Thyroid gland (tissue), 4 donors: Measurements from ENCODE around the gene CCNO. TPM values are rescaled to one million over a fixed set of nuclear protein-coding genes. Genes with fewer than 3 reads are reported as not detected.

ENCODE experiments used
- DNase-seq, 2 donors: peaks; one replicate each; pipeline ENCODE4 v3.0.0-alpha.2; 2019
- H3K27ac ChIP-seq, 3 donors: fragments of 200-600 bp; sonication (generic); 1 replicate in 2 of 3; 2 replicates in 1 of 3; pipeline ENCODE4 v1.5.1; 2016 to 2019; ENCODE audit warnings: mild to moderate bottlenecking in 1 of 3, moderate library complexity in 1 of 3
- H3K27me3 ChIP-seq: fragments of 200-600 bp; sonication (generic); one replicate; pipeline ENCODE4 v1.5.1; 2019
- H3K36me3 ChIP-seq, 2 donors: fragments of 200-600 bp; sonication (generic); one replicate each; pipeline ENCODE4 v1.5.1; 2016 to 2019
- H3K4me1 ChIP-seq, 2 donors: fragments of 200-600 bp; sonication (generic); one replicate each; pipeline ENCODE4 v1.5.1; 2017 to 2019
- H3K4me3 ChIP-seq, 3 donors: fragments of 200-600 bp; sonication (generic); replicated peaks in 1 of 3; 1 replicate in 2 of 3; 2 replicates in 1 of 3; pipeline ENCODE4 v1.5.1; 2016; ENCODE audit warnings: mild to moderate bottlenecking in 1 of 3
- H3K9me3 ChIP-seq: fragments of 200-600 bp; sonication (generic); one replicate; pipeline ENCODE4 v1.5.1; 2017
- CTCF ChIP-seq, 6 experiments: fragments of 200-600 bp in 3 of 6; fragments of 450-650 bp in 3 of 6; sonication (generic) in 3 of 6; IDR thresholded peaks; one replicate each; pipeline ENCODE4 v1.5.1; 2016 to 2019; ENCODE audit warnings: antibody characterized with exemption in 6 of 6, mild to moderate bottlenecking in 2 of 6, inconsistent platforms in 1 of 6, moderate library complexity in 1 of 6
- POLR2A ChIP-seq, 2 donors: fragments of 450-650 bp; IDR thresholded peaks; one replicate each; pipeline ENCODE4 v1.6.1; 2017; ENCODE audit warnings: antibody characterized with exemption in 2 of 2, mild to moderate bottlenecking in 2 of 2, moderate library complexity in 1 of 2
- WGBS, 2 donors: methylation state at CpG; one replicate each; pipeline ENCODE4 v1.1.5; 2017; 5-methylcytosine and 5-hydroxymethylcytosine counted together
- intact Hi-C: fragments of 100-400 bp; cut with DNase I; formaldehyde crosslinking; loops from one replicate; pipeline ENCODE4 v1.15.1; 2023
- total RNA-seq, 4 donors: library from RNA; depleted of rRNA; stranded (reverse); fragments of >200 nt; gene quantifications; one replicate each; pipeline ENCODE4 v1.2.3, GENCODE V29; 2016

The CCNO gene
- total RNA-seq, 4 donors from 2014 or later = 9.7 to 14.7 (median 11.7) TPM

- H3K27ac ChIP-seq = no peak overlapping the region
- intact Hi-C loops = loop anchor here (10.0 kb wide), 1 partner anchor 81 kb away; the partner anchor contains the start of genes DHX29 and MTREX
- 70 to 78% methylated on average over 7 of the region's 7 CpGs for WGBS, 2 donors
- TF ChIP-seq CTCF (IDR thresholded peaks at IDR 0.05) (no peak), POLR2A (IDR thresholded peaks at IDR 0.05) (no peak)
- no peaks in the 10 kb centered on the region for H3K36me3 ChIP-seq
- no peaks in the 10 kb centered on the region for H3K27me3 ChIP-seq
- H3K4me1 ChIP-seq = peaks cover 20 to 40% of the 10 kb centered on the region in 2 donors
- H3K4me3 ChIP-seq = no peak overlapping the region
- H3K9me3 ChIP-seq = no peaks in the 10 kb centered on the region
- no peak for DNase-seq
Measured at GRCh38 chr5:55223812-55224240, 9.6 kb downstream of the CCNO start.

GRCh38 chr5:55222985-55223811, 10.2 kb downstream of the CCNO start:
- TF ChIP-seq CTCF (IDR thresholded peaks at IDR 0.05) (no peak), POLR2A (IDR thresholded peaks at IDR 0.05) (no peak)
- H3K4me3 ChIP-seq = no peak overlapping the region
- H3K4me1 ChIP-seq = peaks cover 26 to 45% of the 10 kb centered on the region in 2 donors
- no peak for DNase-seq
- H3K9me3 ChIP-seq = no peaks in the 10 kb centered on the region
- 65 to 68% methylated on average over 28 to 58 of the region's 61 CpGs for WGBS, 2 donors
- no peaks in the 10 kb centered on the region for H3K27me3 ChIP-seq
- no peaks in the 10 kb centered on the region for H3K36me3 ChIP-seq
- H3K27ac ChIP-seq = no peak overlapping the region
- intact Hi-C loops = loop anchor here (10.0 kb wide), 1 partner anchor 82 kb away; the partner anchor contains the start of genes DHX29 and MTREX

GRCh38 chr5:55222092-55222984, 11.1 kb downstream of the CCNO start:
- Histone ChIP-seq H3K36me3 (no peaks in the 10 kb centered on the region), H3K9me3 (no peaks in the 10 kb centered on the region), H3K27me3 (no peaks in the 10 kb centered on the region), H3K27ac (no peak overlapping the region), H3K4me1 (peaks cover 24 to 39% of the 10 kb centered on the region in 2 donors), H3K4me3 (no peak overlapping the region)
- 60 to 70% methylated on average over 30 of the region's 30 CpGs for WGBS, 2 donors
- intact Hi-C loops = loop anchor here (10.0 kb wide), 1 partner anchor 82 kb away; the partner anchor contains the start of genes DHX29 and MTREX
- DNase-seq = no peak
- TF ChIP-seq POLR2A (IDR thresholded peaks at IDR 0.05) (no peak), CTCF (IDR thresholded peaks at IDR 0.05) (no peak)

- 8 to 18% methylated on average over 5 to 34 of the region's 62 CpGs for WGBS, 2 donors
- Histone ChIP-seq H3K27ac (peak overlapping the region; percentile 54 to 83 (median 76)), H3K27me3 (no peaks in the 10 kb centered on the region), H3K9me3 (no peaks in the 10 kb centered on the region), H3K36me3 (no peaks in the 10 kb centered on the region), H3K4me3 (peak overlapping the region in 2 of 3 donors; percentile 28 to 34), H3K4me1 (peaks cover 20 to 29% of the 10 kb centered on the region in 2 donors)
- DNase-seq = peak; percentile 66 to 68
- intact Hi-C loops = loop anchor here (10.0 kb wide), 1 partner anchor 84 kb away; the partner anchor contains the start of genes DHX29 and MTREX
- TF ChIP-seq POLR2A (IDR thresholded peaks at IDR 0.05) = peak in 1 of 2 donors; percentile 33
- TF ChIP-seq CTCF (IDR thresholded peaks at IDR 0.05) = peak in 3 of 6 experiments; percentile 15 to 30 (median 16)
Measured at GRCh38 chr5:55220433-55221185, 12.8 kb downstream of the CCNO start.
